Astrocyte of the spinal cord (primary cell): ENCODE data around the gene LGR6.

Source experiments
- DNase-seq: peaks from one replicate; pipeline ENCODE4 v3.0.0; 2011; ENCODE audit warnings: low read depth, low spot score
- H3K4me3 ChIP-seq: 2 replicates; pipeline ENCODE4 v1.5.1; 2011; ENCODE audit warnings: low read depth, mild to moderate bottlenecking, low read length, moderate library complexity
- in situ Hi-C: cut with HindIII; loops from 2 replicates; pipeline ENCODE4 v1.10.0; 2017; ENCODE audit warnings: low sequenced_read_pairs
- TF ChIP-seq, protein P1 (sequence below): IDR thresholded peaks from 2 replicates; pipeline ENCODE4 v1.5.1; 2012; ENCODE audit warnings: low read depth, mild to moderate bottlenecking, low read length, inconsistent platforms

Gene LGR6

DNA sequence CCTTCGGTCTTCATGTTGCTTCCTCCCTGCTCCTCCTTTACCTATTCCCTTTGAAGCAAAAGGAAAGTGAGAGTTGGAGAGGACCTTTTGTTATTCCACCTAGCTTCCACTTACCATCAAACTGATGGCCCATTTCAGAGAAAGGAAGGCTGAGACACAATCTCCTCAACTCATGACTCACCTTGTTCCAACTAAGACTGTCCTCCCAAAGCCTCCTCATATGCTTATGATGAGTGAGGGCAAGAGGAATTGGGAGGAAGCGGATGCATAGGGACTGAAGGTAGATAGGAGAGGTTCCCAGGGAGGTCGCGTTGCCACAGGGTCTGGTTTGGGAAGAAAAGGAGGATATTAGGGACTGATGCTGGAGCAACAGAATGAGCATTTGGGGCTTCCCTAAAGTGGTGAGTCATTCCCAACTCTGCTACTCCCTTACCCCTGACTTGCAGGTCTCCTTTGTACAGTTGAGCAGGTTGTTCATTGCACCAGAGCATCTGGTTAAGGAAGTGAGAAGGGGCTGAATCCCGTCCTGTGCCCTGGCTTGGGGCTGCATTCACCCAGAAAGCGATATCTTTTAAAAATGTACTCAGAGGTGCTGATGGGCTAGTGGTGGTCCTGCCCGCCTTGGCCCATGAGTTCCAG lies 35.0 kb downstream of the LGR6 start:
- TF ChIP-seq, protein P1, sequence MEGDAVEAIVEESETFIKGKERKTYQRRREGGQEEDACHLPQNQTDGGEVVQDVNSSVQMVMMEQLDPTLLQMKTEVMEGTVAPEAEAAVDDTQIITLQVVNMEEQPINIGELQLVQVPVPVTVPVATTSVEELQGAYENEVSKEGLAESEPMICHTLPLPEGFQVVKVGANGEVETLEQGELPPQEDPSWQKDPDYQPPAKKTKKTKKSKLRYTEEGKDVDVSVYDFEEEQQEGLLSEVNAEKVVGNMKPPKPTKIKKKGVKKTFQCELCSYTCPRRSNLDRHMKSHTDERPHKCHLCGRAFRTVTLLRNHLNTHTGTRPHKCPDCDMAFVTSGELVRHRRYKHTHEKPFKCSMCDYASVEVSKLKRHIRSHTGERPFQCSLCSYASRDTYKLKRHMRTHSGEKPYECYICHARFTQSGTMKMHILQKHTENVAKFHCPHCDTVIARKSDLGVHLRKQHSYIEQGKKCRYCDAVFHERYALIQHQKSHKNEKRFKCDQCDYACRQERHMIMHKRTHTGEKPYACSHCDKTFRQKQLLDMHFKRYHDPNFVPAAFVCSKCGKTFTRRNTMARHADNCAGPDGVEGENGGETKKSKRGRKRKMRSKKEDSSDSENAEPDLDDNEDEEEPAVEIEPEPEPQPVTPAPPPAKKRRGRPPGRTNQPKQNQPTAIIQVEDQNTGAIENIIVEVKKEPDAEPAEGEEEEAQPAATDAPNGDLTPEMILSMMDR, result no peak
- DNase-seq, result no peak
- in situ Hi-C loops, result no loop called here
- no peak overlapping the region for H3K4me3 ChIP-seq

GRCh38 chr1:202229376-202229775 lies 35.8 kb downstream of the LGR6 start:
- no peak for DNase-seq
- in situ Hi-C loops, result no loop called here
- no peak overlapping the region for H3K4me3 ChIP-seq
- TF ChIP-seq, protein P1, result no peak

- in situ Hi-C loops, result no loop called here
- no peak for DNase-seq
- no peak overlapping the region for H3K4me3 ChIP-seq
- TF ChIP-seq, protein P1, result no peak
Measured at GRCh38 chr1:202230061-202230938, 36.7 kb downstream of the LGR6 start.

GRCh38 chr1:202230939-202231645 lies 37.5 kb downstream of the LGR6 start:
- TF ChIP-seq, protein P1, result no peak
- in situ Hi-C loops, result no loop called here

GRCh38 chr1:202233171-202233570 lies 39.6 kb downstream of the LGR6 start:
- TF ChIP-seq, protein P1, result no peak
- no peak overlapping the region for H3K4me3 ChIP-seq
- DNase-seq, result no peak
- in situ Hi-C loops, result no loop called here

More at GRCh38 chr1:202230939-202231645, 37.5 kb downstream of the LGR6 start:
- DNase-seq, result no peak
- no peak overlapping the region for H3K4me3 ChIP-seq

- DNase-seq, result no peak
- H3K4me3 ChIP-seq, result no peak overlapping the region
- in situ Hi-C loops, result no loop called here
- TF ChIP-seq, protein P1, result no peak
Measured at GRCh38 chr1:202233804-202234203, 40.2 kb downstream of the LGR6 start.
